SK-N-MC (cell line): ENCODE measurements around the gene CXCL12.

Source experiments
- EZH2 ChIP-seq: fragments of 200-600 bp; sonication (generic); IDR thresholded peaks from one replicate; pipeline ENCODE4 v1.6.1; 2017; ENCODE audit warnings: antibody characterized with exemption
- FOXP2 ChIP-seq: optimal IDR thresholded peaks from 2 replicates; pipeline ENCODE3; 2011; ENCODE audit warnings: mild to moderate bottlenecking, moderate library complexity; ENCODE audit not compliant: insufficient read depth; ENCODE audit errors: extremely low read length, control extremely low read depth
- POLR2AphosphoS5 ChIP-seq: IDR thresholded peaks from 2 replicates; pipeline ENCODE4 v1.6.1; 2012; ENCODE audit warnings: mild to moderate bottlenecking, low read depth, low read length, borderline replicate concordance

DNA sequence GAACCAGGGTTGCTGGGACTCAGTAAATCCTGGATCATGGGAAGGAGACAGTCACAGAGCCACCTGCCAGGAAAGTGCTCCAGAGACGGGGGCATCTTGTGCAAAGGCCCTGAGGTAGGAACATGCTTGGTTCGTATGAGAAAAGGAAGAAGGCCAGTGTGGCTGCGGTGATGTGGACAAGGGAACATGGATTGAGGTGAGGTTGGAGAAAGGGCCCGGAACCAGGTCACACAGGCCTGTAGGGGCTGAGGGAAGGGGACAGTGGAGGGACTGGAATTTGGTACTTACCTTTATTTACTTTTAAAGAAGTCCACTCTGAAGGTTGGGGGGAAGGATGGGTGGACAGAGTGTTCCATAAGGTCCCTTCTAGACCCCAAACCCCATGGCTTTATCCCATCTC lies 32.9 kb upstream of the CXCL12 start:
- TF ChIP-seq POLR2AphosphoS5 (no peak), EZH2 (no peak), FOXP2 (no peak)
